ENCODE results near the gene WDR36. TPM values are rescaled to one million over a fixed set of nuclear protein-coding genes. Genes with fewer than 3 reads are reported as not detected.

Gene WDR36
- total RNA-seq, 1 donor from 2014 or later = 31.6 TPM

DNA sequence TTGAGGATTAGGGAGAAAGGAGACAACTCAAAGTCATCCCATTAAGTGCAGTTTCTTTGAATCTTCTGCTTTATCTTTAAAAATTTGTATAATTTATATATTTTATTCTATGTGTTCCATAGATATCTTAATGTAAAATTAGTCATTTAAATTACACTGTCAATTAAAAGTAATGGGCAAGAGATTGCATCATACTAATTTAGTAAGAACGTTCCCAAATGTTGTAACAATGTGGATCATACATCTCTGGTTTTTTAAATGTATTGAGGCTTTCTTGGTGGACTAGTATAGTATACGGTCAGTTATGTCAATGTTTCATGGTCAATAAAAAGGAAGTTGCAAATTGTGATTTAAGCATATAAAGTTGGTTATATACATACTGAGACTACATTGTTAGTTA lies 14.5 kb upstream of the WDR36 start:
- H3K27me3 Mint-ChIP-seq = peaks cover 84% of the 10 kb centered on the region
- no peak overlapping the region for H3K27ac Mint-ChIP-seq
- H3K36me3 Mint-ChIP-seq = no peaks in the 10 kb centered on the region
- H3K9me3 Mint-ChIP-seq = no peaks in the 10 kb centered on the region
- H3K4me1 Mint-ChIP-seq (ENCODE audit: unreplicated experiment) = peaks cover 5% of the 10 kb centered on the region
- H3K4me3 Mint-ChIP-seq = no peak overlapping the region
- TF ChIP-seq, protein P1, sequence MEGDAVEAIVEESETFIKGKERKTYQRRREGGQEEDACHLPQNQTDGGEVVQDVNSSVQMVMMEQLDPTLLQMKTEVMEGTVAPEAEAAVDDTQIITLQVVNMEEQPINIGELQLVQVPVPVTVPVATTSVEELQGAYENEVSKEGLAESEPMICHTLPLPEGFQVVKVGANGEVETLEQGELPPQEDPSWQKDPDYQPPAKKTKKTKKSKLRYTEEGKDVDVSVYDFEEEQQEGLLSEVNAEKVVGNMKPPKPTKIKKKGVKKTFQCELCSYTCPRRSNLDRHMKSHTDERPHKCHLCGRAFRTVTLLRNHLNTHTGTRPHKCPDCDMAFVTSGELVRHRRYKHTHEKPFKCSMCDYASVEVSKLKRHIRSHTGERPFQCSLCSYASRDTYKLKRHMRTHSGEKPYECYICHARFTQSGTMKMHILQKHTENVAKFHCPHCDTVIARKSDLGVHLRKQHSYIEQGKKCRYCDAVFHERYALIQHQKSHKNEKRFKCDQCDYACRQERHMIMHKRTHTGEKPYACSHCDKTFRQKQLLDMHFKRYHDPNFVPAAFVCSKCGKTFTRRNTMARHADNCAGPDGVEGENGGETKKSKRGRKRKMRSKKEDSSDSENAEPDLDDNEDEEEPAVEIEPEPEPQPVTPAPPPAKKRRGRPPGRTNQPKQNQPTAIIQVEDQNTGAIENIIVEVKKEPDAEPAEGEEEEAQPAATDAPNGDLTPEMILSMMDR (conservative IDR thresholded peaks at IDR 0.05) = no peak
- DNase-seq (ENCODE audit: extremely low spot score, unreplicated experiment) = no peak

DNA sequence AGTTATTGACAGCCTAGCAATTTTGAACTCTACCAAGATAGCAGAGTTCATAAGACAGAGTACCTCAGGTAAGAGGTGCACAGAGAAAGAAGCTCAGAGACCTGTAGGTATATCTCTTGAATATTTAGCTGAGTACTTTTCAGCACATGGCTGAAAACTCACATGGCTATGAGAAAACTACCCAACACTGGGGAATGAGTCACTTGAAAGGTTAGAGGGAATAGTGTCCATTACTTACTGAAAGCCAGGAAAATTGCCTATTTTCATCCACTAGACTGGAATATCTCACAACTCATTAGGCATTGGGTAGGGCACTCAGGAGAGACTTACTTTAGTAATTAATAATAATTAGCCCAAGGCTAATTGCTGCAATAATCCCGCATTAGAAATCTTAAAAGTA lies 12.3 kb upstream of the WDR36 start:
- Mint-ChIP-seq H3K27me3 (peaks cover 77% of the 10 kb centered on the region), H3K4me1 (ENCODE audit: unreplicated experiment) (no peaks in the 10 kb centered on the region), H3K27ac (no peak overlapping the region), H3K36me3 (no peaks in the 10 kb centered on the region), H3K4me3 (no peak overlapping the region), H3K9me3 (no peaks in the 10 kb centered on the region)
- TF ChIP-seq, protein P1 (conservative IDR thresholded peaks at IDR 0.05) = no peak
- no peak for DNase-seq (ENCODE audit: extremely low spot score, unreplicated experiment)

DNA sequence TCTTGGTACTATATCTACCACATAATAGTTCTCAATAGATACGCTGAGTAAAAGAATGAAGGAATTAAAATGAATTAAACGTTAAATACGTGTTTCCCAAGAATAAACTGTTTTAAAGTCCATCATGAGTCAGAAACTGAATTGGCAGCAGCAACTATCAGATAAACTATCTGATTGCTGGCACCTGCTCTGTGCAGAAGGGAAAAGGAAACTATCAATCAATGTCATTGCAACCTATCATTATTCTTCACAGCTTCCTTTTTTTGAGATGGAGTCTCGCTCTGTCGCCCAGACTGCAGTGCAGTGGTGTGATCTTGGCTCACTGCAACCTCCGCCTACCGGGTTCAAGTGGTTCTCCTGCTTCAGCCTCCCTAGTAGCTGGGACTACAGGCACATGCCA lies 8.8 kb upstream of the WDR36 start:
- Mint-ChIP-seq H3K27ac (no peak overlapping the region), H3K36me3 (no peaks in the 10 kb centered on the region), H3K27me3 (peaks cover 49% of the 10 kb centered on the region), H3K4me1 (ENCODE audit: unreplicated experiment) (no peaks in the 10 kb centered on the region), H3K9me3 (no peaks in the 10 kb centered on the region), H3K4me3 (no peak overlapping the region)
- no peak for DNase-seq (ENCODE audit: extremely low spot score, unreplicated experiment)
- TF ChIP-seq, protein P1 (conservative IDR thresholded peaks at IDR 0.05) = no peak

DNA sequence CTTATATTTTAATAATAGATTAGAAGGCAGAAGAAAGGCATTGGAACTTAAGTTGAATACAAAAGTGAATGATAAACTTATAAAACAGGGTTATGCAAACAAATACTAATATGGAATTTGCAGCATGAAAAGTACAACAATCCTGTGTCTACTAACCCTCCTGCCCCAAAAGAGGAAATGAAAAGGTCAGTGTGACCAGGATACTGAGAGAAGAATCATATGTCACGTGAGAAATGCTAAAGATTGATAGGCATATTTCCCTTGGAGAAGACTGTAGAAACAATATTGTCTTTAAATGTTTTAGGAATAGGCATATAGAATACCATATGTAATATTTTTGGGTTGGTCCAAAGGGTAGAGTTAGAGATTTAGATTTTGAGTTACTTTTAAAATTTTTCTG lies 3.8 kb downstream of the WDR36 start:
- Mint-ChIP-seq H3K27ac (no peak overlapping the region), H3K4me1 (ENCODE audit: unreplicated experiment) (peaks cover 13% of the 10 kb centered on the region), H3K27me3 (peaks cover 3% of the 10 kb centered on the region), H3K36me3 (peaks cover 9% of the 10 kb centered on the region), H3K9me3 (peaks cover 5% of the 10 kb centered on the region), H3K4me3 (no peak overlapping the region)
- no peak for DNase-seq (ENCODE audit: extremely low spot score, unreplicated experiment)
- TF ChIP-seq, protein P1 (conservative IDR thresholded peaks at IDR 0.05) = no peak

DNA sequence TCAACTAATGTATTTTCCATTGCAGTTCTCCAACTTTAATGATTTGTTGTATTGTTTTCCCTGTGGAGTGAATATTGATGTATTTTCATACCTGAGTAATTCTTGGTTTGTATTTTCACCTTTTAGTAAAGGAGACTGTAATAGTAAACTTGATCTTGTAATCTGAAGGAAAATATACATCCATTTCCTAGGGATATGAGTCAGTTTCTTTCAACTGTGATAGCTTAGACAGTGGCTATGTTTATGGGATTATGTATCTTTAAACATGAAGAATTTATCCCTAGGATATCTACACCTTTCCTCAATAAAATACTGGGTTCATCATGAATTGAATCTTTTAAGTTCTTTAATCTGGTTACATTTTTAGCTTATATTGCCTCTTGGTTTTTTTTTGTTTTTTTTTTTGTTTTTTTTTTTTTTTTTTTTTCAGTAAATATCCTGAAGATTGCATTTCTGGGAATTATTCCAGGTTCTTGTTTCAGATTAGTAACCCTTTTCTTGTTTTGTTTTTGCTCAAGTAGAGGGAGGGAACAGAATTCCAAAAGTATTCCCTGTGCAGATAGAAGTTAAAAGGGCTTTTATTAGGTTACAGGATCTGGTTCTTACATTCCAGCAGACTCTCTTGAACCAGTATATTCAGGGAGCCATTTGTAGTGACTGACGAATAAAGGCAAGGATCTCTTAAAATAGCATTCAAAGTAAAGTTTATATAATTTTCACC lies 7.1 kb downstream of the WDR36 start:
- no peak overlapping the region for H3K27ac Mint-ChIP-seq
- no peak for DNase-seq (ENCODE audit: extremely low spot score, unreplicated experiment)
- H3K27me3 Mint-ChIP-seq = no peaks in the 10 kb centered on the region
- no peaks in the 10 kb centered on the region for H3K9me3 Mint-ChIP-seq
- H3K36me3 Mint-ChIP-seq = peaks cover 19% of the 10 kb centered on the region
- H3K4me3 Mint-ChIP-seq = no peak overlapping the region
- TF ChIP-seq, protein P1 (conservative IDR thresholded peaks at IDR 0.05) = no peak
- H3K4me1 Mint-ChIP-seq (ENCODE audit: unreplicated experiment) = peaks cover 1% of the 10 kb centered on the region

Measured in type B pancreatic cell (in vitro differentiated cells).